Subcutaneous abdominal adipose tissue (tissue), 5 donors: ENCODE results near the gene AP2M1.

Experiments
- H3K27ac ChIP-seq: one replicate; pipeline ENCODE4 v1.7.0; 2013; ENCODE audit warnings: low read depth, mild to moderate bottlenecking, inconsistent platforms, low read length, moderate library complexity
- H3K27me3 ChIP-seq, 5 donors: one replicate each; pipeline ENCODE4 v1.7.0; 2013; ENCODE audit warnings: low read length in 5 of 5, inconsistent platforms in 1 of 5; ENCODE audit not compliant: control insufficient read depth in 5 of 5, insufficient read depth in 4 of 5
- H3K36me3 ChIP-seq, 5 donors: one replicate each; pipeline ENCODE4 v1.7.0; 2013; ENCODE audit warnings: low read length in 5 of 5; ENCODE audit not compliant: control insufficient read depth in 5 of 5, insufficient read depth in 5 of 5
- H3K4me1 ChIP-seq, 5 donors: one replicate each; pipeline ENCODE4 v1.7.0; 2013; ENCODE audit warnings: low read length in 5 of 5, mild to moderate bottlenecking in 3 of 5, moderate library complexity in 1 of 5; ENCODE audit not compliant: control insufficient read depth in 5 of 5, insufficient read depth in 5 of 5
- H3K4me3 ChIP-seq, 5 donors: one replicate each; pipeline ENCODE4 v1.7.0; 2013; ENCODE audit warnings: low read length in 5 of 5, low read depth in 1 of 5
- H3K9ac ChIP-seq, 5 donors: one replicate each; pipeline ENCODE4 v1.7.0; 2013; ENCODE audit warnings: low read length in 5 of 5, mild to moderate bottlenecking in 4 of 5, moderate library complexity in 3 of 5
- H3K9me3 ChIP-seq, 5 donors: one replicate each; pipeline ENCODE4 v1.7.0; 2013; ENCODE audit warnings: low read length in 5 of 5; ENCODE audit not compliant: control insufficient read depth in 5 of 5
- donor health status: healthy.
- donor health status: healthy.
- donor health status: healthy.
- donor health status: healthy.
- donor health status: healthy.

AP2M1 gene

DNA sequence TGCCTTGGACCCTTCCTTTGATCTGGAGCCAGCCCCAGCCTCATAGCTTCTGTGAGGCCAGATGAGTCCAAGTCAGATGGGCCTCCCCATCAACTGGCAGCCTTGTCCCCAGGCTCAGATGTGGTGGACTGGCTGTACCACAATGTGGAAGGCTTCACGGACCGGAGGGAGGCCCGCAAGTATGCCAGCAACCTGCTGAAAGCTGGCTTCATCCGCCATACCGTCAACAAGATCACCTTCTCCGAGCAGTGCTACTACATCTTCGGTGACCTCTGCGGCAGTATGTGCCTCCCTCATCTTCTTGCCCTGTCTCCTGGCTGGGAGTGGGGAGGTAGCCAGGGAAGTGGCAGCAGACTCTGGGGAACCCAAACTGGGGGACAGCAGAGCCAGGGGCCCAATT lies 6.9 kb upstream of the AP2M1 start:
- Histone ChIP-seq H3K36me3 (peaks cover 6 to 92% (median 84%) of the 10 kb centered on the region in 5 donors), H3K9me3 (no peaks in the 10 kb centered on the region), H3K4me1 (peaks cover 0 to 41% (median 23%) of the 10 kb centered on the region in 5 donors), H3K27ac (peak overlapping the region; percentile 54), H3K9ac (peak overlapping the region in 1 of 5 donors; percentile 4), H3K4me3 (no peak overlapping the region), H3K27me3 (no peaks in the 10 kb centered on the region)

DNA sequence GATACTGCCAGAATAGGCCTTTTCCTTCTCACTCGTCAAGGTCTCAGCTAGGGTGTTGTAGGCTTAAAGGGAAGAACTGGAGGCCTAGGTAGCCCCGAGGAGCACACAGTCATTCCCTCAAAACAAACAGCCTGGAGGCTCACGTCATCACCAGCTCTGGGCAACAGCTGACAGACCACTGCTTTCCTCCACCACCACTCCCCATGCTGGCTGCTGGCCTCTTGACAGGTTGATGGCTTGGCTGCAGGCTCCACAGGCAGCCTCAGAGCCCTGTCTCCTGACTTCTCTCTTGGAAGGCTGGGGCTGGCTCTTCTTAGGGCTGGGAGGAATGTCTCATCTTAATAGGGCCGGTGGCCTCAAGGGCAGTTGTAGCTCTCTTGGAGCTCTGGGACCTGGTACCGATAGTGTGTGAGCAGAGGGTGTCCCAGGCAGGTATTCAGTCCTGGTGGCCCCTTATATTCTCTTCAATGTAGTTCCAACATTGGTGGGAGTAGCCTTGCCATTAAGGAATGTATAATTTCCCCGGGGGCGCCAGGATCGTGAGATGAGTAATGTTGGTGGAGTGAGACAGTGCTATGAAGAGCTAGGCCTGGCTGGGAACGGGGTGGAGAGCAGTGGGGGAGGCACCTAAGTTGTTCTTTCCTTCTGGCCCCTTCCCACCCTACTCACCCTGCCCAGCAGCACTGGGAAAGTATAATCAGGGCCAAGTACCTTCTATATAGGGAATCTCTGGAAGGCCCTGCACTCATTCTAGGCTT lies 6.1 kb upstream of the AP2M1 start:
- H3K27me3 ChIP-seq, result no peaks in the 10 kb centered on the region
- H3K4me3 ChIP-seq, result no peak overlapping the region
- no peaks in the 10 kb centered on the region for H3K9me3 ChIP-seq
- H3K27ac ChIP-seq, result peak overlapping the region; percentile 54
- H3K4me1 ChIP-seq, result peaks cover 0 to 43% (median 27%) of the 10 kb centered on the region in 5 donors
- H3K36me3 ChIP-seq, result peaks cover 6 to 85% (median 77%) of the 10 kb centered on the region in 5 donors
- H3K9ac ChIP-seq, result peak overlapping the region in 2 of 5 donors; percentile 1 to 4

DNA sequence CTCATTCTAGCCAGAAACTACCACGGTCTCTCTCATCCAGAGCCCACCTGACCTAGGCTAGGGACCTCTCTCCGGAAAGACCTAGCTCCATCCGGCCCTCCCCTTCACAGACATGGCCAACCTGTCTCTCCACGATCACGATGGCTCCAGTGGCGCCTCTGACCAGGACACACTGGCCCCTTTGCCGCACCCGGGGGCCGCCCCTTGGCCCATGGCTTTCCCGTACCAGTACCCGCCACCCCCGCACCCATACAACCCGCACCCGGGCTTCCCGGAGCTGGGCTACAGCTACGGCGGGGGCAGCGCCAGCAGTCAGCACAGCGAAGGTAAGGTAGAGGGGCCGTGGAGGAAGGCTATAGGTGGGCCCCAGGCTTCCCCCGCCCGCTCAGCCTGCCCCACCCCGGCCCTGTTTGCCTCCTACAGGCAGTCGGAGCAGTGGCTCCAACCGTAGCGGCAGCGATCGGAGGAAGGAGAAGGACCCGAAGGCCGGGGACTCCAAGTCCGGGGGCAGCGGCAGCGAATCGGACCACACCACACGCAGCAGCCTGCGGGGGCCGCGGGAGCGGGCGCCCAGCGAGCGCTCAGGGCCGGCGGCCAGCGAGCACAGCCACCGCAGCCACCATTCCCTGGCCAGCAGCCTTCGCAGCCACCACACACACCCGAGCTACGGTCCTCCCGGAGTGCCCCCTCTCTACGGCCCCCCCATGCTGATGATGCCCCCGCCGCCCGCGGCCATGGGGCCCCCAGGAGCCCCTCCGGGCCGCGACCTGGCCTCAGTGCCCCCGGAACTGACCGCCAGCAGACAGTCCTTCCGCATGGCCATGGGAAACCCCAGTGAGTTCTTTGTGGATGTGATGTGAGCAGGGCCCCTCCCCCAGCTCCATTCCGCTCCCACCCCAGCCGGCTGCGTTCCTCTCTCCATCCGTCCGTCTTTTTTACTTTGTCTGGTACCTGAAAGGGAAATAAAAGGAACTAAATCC lies 4.5 kb upstream of the AP2M1 start:
- Histone ChIP-seq H3K4me3 (no peak overlapping the region), H3K4me1 (peaks cover 2 to 52% (median 39%) of the 10 kb centered on the region in 5 donors), H3K36me3 (peaks cover 6 to 68% (median 61%) of the 10 kb centered on the region in 5 donors), H3K27me3 (no peaks in the 10 kb centered on the region), H3K27ac (no peak overlapping the region), H3K9me3 (no peaks in the 10 kb centered on the region), H3K9ac (no peak overlapping the region)

DNA sequence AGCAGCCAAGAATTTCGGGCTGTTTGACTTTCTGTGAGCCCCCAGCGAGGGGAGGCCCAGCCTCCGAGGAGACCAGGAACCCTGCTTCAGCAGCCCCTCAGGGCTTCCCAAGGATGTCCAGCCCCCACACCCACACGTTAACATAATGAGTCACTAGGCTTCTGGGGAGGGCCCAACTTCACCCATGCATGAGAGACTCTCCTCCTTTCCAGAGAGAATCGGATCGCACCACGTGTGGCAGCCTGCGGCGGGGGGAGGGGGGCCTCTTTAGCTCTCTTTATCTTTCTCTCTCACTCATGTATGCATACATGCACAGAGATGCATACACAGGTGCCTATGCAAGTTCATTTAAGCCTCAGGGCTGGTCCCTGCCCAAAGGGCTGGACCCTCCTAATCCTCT lies 3.1 kb upstream of the AP2M1 start:
- peaks cover 0 to 55% (median 47%) of the 10 kb centered on the region in 5 donors for H3K36me3 ChIP-seq

DNA sequence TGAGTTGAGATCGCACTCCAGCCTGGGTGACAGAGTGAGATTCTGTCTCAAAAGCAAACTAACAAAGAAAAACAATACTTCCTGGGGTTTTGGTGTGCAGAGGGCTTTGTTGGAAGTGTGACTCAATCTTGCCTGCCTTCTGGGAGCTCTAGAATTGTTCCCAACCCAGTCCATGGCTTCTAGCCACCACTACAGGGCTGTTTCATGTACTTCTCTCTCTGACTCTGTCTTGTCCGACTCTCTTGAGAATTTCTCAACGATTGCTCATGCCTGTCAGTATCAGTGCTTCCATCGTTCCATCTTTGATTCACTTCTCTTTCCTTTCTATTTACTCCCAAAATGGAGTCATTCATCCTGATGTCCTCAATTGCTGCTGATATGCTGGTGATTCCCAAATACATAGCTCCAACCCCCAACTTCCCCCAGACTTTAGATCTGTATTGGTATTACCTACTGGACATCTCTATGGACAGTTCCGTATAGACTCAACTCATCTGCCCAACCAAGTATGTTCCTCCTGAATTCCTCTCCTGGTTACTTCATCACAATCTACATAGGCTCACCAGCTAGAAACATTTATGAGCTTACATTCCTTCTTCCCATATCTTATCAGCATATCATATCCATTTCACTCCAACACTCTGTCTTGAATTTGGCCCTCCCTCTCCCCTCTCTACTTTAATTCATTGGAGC lies 1.8 kb upstream of the AP2M1 start:
- no peak overlapping the region for H3K4me3 ChIP-seq
- H3K4me1 ChIP-seq, result peaks cover 14 to 78% (median 66%) of the 10 kb centered on the region in 5 donors
- no peaks in the 10 kb centered on the region for H3K27me3 ChIP-seq
- peaks cover 0 to 52% (median 42%) of the 10 kb centered on the region in 5 donors for H3K36me3 ChIP-seq
- H3K9ac ChIP-seq, result no peak overlapping the region
- H3K9me3 ChIP-seq, result no peaks in the 10 kb centered on the region
- peak overlapping the region; percentile 74 for H3K27ac ChIP-seq

More for the DNA sequence above, 3.1 kb upstream of the AP2M1 start:
- Histone ChIP-seq H3K9me3 (no peaks in the 10 kb centered on the region), H3K9ac (no peak overlapping the region), H3K27me3 (no peaks in the 10 kb centered on the region), H3K27ac (peak overlapping the region; percentile 71), H3K4me1 (peaks cover 5 to 65% (median 53%) of the 10 kb centered on the region in 5 donors), H3K4me3 (no peak overlapping the region)

DNA sequence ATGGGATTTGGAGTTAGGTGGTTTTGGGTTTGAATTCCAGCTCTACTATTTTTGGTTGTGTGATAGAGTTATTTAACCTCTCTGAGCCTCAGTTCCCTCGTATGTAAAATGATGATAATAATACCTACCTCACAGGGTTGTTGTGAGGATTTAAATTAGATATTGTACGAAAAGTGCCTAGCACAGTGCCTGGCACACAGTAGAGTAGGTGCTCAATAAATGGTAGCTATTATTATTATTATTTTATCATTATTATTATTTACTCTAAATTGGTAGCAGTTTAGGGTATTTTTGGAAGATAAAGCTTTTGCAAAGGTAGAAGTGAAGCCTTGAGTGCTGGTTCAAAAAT lies 1.3 kb upstream of the AP2M1 start:
- Histone ChIP-seq H3K27me3 (no peaks in the 10 kb centered on the region), H3K9me3 (no peaks in the 10 kb centered on the region), H3K4me1 (peaks cover 17 to 83% (median 71%) of the 10 kb centered on the region in 5 donors), H3K4me3 (no peak overlapping the region), H3K36me3 (peaks cover under 1 to 52% (median 42%) of the 10 kb centered on the region in 5 donors), H3K9ac (no peak overlapping the region), H3K27ac (peak overlapping the region; percentile 74)

DNA sequence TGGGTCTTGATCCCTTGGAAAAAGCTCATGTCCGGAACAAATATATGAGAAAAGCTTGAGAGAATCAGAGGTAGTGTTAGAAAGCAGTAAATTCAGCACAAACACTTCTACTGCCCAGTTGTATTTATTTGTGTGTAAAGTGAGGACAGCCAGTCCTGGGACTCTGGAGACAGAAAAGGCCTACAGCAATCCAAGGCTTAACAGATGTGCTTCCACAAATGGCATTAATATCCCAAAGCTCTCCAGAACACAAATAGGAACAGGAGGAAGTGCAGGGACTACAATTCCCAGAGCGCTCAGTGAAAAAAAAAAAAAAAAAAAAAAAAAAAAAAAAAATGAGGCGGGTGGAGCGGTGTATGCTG lies 390 bp upstream of the AP2M1 start:
- no peaks in the 10 kb centered on the region for H3K27me3 ChIP-seq
- peaks cover 2 to 52% (median 46%) of the 10 kb centered on the region in 5 donors for H3K36me3 ChIP-seq
- H3K4me1 ChIP-seq, result peaks cover 17 to 80% (median 72%) of the 10 kb centered on the region in 5 donors
- H3K27ac ChIP-seq, result peak overlapping the region; percentile 73
- no peak overlapping the region for H3K4me3 ChIP-seq
- H3K9ac ChIP-seq, result no peak overlapping the region
- no peaks in the 10 kb centered on the region for H3K9me3 ChIP-seq

DNA sequence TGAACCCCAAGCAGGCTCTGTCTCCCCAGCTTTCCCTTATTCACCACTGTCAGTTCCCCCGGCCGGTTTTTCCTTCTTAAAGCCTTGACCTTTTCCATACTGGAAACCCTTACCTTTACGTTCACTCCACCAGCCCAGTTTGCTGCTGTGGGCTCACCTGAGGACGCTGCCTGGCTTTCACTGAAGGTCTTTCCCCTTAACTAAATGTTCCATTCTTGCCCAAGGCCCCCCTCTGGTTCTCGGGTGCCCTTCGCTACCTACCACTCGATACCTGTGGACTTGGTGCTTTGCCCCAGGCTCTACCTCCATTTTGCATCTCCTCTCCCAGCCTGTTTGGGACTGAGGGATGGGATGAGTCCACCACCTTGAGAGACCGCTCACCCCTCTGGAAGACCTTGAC lies 851 bp downstream of the AP2M1 start:
- Histone ChIP-seq H3K9me3 (no peaks in the 10 kb centered on the region), H3K4me3 (peak overlapping the region; percentile 87 to 97 (median 94)), H3K4me1 (peaks cover 17 to 75% (median 72%) of the 10 kb centered on the region in 5 donors), H3K27ac (peak overlapping the region; percentile 94), H3K9ac (peak overlapping the region; percentile 73 to 98 (median 93)), H3K36me3 (peaks cover 2 to 53% (median 50%) of the 10 kb centered on the region in 5 donors), H3K27me3 (no peaks in the 10 kb centered on the region)

DNA sequence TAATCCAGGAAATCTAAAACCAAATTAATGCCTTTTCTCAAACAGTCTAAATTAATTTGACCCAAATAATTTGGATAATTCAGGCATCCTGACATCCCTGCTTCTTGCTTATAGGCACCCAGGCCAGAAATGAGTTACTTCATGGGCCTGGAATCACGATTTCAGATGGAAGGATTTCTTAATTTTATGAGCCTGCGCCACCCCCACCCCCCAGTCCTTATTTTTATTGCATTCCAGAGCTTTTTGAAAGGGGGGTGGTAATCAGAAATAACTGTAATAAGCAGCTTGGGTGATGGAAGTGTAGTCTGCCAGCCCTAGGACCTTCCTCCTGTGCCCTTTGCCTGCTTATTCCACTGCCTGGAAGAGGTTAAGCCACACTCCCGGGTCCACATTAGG lies 1.3 kb downstream of the AP2M1 start:
- Histone ChIP-seq H3K4me1 (peaks cover 17 to 71% (median 71%) of the 10 kb centered on the region in 5 donors), H3K27me3 (no peaks in the 10 kb centered on the region), H3K27ac (peak overlapping the region; percentile 94), H3K9me3 (no peaks in the 10 kb centered on the region), H3K4me3 (peak overlapping the region; percentile 87 to 97 (median 94)), H3K36me3 (peaks cover 2 to 53% (median 50%) of the 10 kb centered on the region in 5 donors), H3K9ac (peak overlapping the region; percentile 73 to 98 (median 93))
